HG02678 (cell line): Measurements from ENCODE around the gene TRPV6.

Experiments used
- ATAC-seq: cut with Tn5 transposase; IDR thresholded peaks from one replicate; pipeline ENCODE4 v1.9.1; 2021; ENCODE audit warnings: mild to moderate bottlenecking, moderate library complexity; ENCODE audit not compliant: unreplicated experiment

Gene TRPV6

GRCh38 chr7:142870566-142871259 is 14.8 kb downstream of the TRPV6 start:
- no peak for ATAC-seq

DNA sequence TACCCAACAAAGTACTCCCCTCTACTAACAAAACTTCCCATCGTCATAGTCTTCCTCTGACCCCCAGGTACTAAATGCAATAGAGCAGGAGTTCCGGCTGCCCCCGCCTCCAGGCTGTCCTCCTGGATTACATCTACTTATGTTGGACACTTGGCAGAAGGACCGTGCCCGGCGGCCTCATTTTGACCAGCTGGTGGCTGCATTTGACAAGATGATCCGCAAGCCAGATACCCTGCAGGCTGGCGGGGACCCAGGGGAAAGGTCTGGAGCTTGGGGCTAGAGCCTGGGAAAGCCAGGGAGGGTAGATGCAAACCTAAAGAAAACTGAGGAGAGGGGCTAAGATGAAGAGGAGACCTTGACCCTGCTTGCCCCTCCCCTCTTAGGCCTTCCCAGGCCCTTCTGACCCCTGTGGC is 15.4 kb downstream of the TRPV6 start:
- no peak for ATAC-seq

GRCh38 chr7:142869434-142869833 is 16.1 kb downstream of the TRPV6 start:
- ATAC-seq = no peak

GRCh38 chr7:142868986-142869415 is 16.5 kb downstream of the TRPV6 start:
- no peak for ATAC-seq

- no peak for ATAC-seq
Measured at GRCh38 chr7:142868188-142868985, 17.2 kb downstream of the TRPV6 start.

DNA sequence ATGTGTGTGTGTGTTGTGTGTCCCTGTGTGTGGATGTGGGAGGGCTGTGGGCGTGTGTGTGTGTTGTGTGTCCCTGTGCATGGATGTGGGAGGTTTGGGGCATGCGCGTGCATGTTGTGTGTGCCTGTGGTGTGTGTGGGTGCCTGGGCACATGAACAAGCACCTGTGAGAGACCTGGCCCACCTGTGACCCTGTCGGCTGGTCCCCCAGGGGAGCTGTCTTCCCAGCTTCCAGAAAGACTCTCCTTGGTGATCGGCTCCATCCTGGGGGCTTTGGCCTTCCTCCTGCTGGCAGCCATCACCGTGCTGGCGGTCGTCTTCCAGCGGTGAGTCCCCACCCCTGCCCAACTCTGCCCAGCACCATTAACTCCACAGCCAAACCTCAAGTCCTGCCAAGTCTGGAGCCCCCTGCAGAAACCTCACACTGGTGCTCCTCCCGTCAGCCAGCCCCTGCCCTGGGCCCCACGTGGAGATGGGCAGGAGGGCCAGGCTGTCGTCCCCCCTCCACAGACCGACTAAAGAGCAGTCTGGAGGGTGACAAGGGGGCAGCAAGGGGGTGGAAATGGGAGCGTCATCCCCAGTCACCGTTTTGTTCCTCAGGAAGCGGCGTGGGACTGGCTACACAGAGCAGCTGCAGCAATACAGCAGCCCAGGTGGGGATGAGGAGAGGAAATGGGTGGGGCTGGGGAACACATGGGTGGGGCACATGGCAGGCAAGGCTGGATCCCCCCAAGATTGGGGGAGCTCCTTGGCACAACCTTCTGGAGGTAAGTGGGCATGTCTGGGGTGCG is 18.0 kb downstream of the TRPV6 start:
- ATAC-seq = no peak

DNA sequence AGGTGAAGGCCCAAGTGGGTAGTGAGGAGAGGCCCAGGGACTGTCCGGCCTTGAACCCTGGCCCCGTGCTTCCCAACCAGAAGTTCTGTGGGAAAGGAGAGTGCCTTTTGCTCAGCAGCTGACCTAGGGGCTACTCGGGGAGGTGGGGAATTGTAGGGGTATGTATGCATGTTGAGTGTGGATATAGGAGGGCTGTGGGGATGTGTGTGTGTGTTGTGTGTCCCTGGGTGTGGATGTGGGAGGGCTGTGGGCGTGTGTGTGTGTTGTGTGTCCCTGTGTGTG is 18.5 kb downstream of the TRPV6 start:
- no peak for ATAC-seq

- ATAC-seq = no peak
Measured at GRCh38 chr7:142866361-142867096, 19.0 kb downstream of the TRPV6 start.

DNA sequence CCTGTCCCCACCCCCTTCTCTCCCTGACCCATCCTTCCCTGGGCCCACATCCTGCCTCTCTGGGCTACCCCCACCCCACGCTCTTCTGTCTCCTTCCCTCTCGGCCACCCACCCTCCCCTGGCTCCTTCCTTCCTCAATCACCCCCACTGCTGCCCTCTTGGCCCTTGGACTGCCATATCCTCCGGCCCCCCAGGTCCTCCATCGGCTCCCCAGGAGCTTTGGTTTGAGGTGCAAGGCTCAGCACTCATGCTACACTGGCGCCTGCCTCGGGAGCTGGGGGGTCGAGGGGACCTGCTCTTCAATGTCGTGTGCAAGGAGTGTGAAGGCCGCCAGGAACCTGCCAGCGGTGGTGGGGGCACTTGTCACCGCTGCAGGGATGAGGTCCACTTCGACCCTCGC is 19.8 kb downstream of the TRPV6 start:
- no peak for ATAC-seq

- no peak for ATAC-seq
Measured at GRCh38 chr7:142864980-142865747, 20.4 kb downstream of the TRPV6 start.

DNA sequence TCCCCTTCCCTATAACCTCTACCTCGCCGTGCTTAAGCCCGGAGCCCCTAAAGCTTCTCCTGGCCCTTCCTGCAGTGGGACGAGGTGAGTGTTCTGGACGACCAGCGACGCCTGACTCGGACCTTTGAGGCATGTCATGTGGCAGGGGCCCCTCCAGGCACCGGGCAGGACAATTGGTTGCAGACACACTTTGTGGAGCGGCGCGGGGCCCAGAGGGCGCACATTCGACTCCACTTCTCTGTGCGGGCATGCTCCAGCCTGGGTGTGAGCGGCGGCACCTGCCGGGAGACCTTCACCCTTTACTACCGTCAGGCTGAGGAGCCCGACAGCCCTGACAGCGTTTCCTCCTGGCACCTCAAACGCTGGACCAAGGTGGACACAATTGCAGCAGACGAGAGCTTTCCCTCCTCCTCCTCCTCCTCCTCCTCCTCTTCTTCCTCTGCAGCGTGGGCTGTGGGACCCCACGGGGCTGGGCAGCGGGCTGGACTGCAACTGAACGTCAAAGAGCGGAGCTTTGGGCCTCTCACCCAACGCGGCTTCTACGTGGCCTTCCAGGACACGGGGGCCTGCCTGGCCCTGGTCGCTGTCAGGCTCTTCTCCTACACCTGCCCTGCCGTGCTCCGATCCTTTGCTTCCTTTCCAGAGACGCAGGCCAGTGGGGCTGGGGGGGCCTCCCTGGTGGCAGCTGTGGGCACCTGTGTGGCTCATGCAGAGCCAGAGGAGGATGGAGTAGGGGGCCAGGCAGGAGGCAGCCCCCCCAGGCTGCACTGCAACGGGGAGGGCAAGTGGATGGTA is 21.5 kb downstream of the TRPV6 start:
- ATAC-seq = no peak

GRCh38 chr7:142862786-142863400 is 22.7 kb downstream of the TRPV6 start:
- no peak for ATAC-seq

GRCh38 chr7:142862351-142862750 is 23.2 kb downstream of the TRPV6 start:
- ATAC-seq = no peak

- no peak for ATAC-seq
Measured at GRCh38 chr7:142860968-142861367, 24.6 kb downstream of the TRPV6 start.

GRCh38 chr7:142859829-142860228 is 25.7 kb downstream of the TRPV6 start:
- no peak for ATAC-seq

DNA sequence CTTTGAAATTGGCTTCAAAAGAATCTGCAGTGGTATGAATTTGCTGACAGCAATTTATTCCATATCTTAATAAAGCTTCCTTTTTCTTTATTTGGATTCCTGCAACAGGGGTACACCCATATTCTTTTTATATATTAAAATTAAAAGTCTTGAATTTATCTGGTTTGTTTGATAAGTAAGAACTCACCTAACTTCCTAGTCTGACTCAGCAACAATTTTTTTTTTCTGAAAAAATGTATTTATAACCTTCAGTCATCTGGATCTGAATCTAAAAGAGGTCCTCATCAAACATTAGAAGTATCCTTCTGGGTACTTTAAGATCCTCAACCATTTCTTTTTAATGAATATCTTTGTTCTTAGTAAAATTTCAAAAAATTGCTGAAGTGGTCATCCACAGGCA is 26.1 kb downstream of the TRPV6 start:
- no peak for ATAC-seq

DNA sequence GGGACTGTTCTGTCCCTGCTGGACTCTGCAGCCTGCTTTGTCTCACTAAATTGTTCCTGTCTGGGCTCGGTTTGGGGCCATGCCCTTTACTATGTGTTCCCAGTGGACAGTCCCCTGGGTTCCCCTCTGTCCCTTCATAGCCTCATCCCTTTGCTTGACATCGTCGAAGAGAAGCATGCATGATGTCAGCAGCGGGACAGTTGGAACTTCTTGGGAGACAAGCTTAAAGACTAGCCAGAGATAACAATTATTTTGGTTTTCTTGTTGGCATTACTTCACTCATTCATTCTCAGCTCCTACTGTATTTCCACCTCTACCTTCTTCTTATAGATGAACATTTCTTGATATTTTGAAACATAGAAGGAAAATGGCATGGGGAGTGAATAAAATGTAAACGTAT is 27.9 kb downstream of the TRPV6 start:
- ATAC-seq = no peak

GRCh38 chr7:142856565-142857245 is 28.8 kb downstream of the TRPV6 start:
- no peak for ATAC-seq
